Keratinocyte (primary cell): ENCODE data around the gene TBCD.
"Not testable (repeated sequence)": the region's sequence is repeated elsewhere in the genome, so short reads cannot be mapped to it uniquely, and the experiment has no call there.

ENCODE experiments used
- EZH2 ChIP-seq: IDR thresholded peaks from one replicate; pipeline ENCODE4 v1.6.1; 2012; ENCODE audit warnings: inconsistent platforms, mild to moderate bottlenecking, low read length, moderate library complexity
- TF ChIP-seq, protein P1 (sequence below), 3 experiments: IDR thresholded peaks in 1 of 3; conservative IDR thresholded peaks in 1 of 3; optimal IDR thresholded peaks in 1 of 3; 2 replicates in 2 of 3; 3 replicates in 1 of 3; pipeline versions ENCODE3 to v1.5.1; 2011; ENCODE audit warnings: low read length in 3 of 3, mild to moderate bottlenecking in 3 of 3, moderate library complexity in 2 of 3, control low read depth in 1 of 3, inconsistent platforms in 1 of 3; ENCODE audit not compliant: insufficient read depth in 2 of 3; ENCODE audit errors: extremely low read depth in 1 of 3

DNA sequence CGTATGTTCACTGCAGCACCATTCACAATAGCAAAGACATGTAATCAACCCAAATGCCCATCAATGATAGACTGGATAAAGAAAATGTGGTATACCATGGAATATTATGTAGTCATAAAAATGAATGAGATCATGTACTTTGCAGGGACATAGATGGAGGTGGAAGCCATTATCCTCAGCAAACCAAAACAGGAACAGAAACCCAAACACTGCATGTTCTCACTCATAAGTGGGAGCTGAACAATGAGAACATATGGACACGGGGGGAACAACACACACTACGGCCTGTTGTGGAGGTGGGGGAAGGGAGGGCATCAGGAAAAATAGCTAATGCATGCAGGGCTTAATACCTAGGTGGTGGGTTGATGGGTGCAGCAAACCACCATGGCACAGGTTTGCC lies 237.2 kb downstream of the TBCD start:
- TF ChIP-seq, protein P1, sequence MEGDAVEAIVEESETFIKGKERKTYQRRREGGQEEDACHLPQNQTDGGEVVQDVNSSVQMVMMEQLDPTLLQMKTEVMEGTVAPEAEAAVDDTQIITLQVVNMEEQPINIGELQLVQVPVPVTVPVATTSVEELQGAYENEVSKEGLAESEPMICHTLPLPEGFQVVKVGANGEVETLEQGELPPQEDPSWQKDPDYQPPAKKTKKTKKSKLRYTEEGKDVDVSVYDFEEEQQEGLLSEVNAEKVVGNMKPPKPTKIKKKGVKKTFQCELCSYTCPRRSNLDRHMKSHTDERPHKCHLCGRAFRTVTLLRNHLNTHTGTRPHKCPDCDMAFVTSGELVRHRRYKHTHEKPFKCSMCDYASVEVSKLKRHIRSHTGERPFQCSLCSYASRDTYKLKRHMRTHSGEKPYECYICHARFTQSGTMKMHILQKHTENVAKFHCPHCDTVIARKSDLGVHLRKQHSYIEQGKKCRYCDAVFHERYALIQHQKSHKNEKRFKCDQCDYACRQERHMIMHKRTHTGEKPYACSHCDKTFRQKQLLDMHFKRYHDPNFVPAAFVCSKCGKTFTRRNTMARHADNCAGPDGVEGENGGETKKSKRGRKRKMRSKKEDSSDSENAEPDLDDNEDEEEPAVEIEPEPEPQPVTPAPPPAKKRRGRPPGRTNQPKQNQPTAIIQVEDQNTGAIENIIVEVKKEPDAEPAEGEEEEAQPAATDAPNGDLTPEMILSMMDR (optimal IDR thresholded peaks at IDR 0.05 in 1 of 3, IDR thresholded peaks at IDR 0.05 in 1 of 3, conservative IDR thresholded peaks at IDR 0.05 in 1 of 3; ENCODE audit: extremely low read depth in 1 of 3, insufficient read depth in 2 of 3, low read length in 3 of 3), result not testable (repeated sequence)
- not testable (repeated sequence) for TF ChIP-seq EZH2
